ENCODE measurements around the gene EIF4EBP3.

Gene EIF4EBP3

DNA sequence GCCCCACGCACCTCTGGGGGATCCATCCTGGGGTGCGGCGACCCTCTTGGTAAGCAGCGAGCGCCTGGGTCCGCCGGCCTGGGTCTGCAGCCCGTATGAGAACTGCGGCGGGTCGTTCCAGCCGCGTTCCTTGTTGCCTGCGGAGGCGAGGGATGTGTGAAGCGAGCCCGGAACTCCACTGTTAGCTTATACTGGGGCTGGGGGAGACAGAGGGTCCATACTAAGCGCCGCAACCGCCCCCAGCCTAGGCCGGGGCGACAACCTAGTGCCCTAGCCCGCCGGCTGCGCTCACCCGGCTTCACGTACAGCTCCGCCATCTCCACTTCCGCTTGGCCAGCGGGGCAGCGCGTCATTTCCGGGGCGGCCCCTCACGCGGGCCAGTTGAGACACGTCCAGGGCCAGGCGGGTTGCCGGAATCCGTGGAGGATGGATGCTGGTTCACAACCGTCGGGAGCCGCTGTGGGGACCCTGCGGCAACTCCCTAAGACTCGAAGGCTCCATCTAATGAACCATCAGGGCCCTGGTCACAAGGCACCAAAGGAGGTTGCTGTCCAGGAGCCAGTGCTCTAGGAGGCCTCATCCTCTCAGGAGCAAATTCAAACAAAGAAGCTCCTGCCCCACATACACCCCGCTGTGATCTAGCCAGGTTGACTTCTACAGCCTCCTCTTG lies 9.8 kb downstream of the EIF4EBP3 start, which contains the start of gene SRA1:
SRA1 (minus strand) TSS at position 338 of the 670 bp plus-strand sequence; CDS start at position 317, 21 bp downstream.
- DNase-seq = peak; percentile 90

GRCh38 chr5:140557965-140558364 lies 10.5 kb downstream of the EIF4EBP3 start:
- DNase-seq = no peak

GRCh38 chr5:140558542-140558941 lies 11.1 kb downstream of the EIF4EBP3 start:
- DNase-seq = no peak

DNA sequence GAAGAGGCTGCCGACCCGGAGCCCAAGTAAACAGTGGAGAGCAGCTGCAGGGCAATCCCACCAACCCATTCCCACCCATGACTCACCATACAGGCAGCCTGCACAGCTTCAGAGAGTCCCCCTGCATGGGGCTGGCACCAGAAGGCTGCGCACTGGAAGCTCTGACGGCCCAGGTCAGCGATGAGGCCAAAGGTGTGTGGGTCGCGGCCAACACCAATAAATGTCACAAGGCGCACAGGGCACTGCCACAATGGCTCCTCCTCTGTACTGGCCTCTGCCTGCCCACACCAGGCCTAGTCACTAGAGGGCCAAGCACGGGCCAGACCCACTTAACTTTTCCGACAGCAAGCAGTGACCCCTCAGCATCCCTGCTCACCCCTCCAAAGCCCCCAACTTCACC lies 12.8 kb downstream of the EIF4EBP3 start:
- DNase-seq = no peak

DNA sequence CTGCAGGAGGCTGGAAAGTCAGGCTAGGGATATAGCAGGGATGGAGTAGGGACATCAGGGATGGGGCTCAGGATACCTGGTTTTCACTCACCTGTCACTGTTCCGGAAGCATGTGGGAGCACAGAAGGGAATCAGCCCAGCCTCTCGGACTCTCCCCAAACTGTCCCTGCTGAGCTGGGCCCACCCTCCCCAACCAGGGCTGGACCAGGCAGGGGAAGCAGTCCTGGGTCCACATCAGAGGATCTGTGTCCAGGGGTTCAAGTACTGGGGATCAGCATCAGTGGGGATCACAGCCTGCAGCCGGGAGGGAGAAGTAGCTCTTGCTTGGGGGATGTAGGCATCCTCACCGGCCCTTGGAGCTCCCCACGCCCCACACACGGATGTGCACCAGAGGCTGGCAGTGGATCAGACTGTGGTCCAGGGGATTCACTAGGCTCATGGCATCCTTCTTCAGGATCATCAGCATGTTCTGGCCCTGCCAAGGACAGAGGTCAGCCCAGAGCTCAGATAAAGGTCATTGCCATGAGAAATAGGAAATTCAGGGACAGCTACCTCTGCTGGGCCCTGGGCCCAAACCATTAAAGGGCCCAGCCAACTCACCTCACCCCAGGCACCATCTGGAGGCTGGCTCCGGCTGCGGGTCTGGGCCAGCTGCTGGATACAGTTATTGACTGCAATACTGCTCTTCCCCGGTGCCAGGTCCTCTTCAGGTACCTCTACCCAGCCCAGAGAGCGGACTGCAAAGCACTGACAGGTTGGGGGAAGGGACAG lies 14.5 kb downstream of the EIF4EBP3 start:
- no peak for DNase-seq

GRCh38 chr5:140563596-140563995 lies 16.1 kb downstream of the EIF4EBP3 start:
- no peak for DNase-seq

DNA sequence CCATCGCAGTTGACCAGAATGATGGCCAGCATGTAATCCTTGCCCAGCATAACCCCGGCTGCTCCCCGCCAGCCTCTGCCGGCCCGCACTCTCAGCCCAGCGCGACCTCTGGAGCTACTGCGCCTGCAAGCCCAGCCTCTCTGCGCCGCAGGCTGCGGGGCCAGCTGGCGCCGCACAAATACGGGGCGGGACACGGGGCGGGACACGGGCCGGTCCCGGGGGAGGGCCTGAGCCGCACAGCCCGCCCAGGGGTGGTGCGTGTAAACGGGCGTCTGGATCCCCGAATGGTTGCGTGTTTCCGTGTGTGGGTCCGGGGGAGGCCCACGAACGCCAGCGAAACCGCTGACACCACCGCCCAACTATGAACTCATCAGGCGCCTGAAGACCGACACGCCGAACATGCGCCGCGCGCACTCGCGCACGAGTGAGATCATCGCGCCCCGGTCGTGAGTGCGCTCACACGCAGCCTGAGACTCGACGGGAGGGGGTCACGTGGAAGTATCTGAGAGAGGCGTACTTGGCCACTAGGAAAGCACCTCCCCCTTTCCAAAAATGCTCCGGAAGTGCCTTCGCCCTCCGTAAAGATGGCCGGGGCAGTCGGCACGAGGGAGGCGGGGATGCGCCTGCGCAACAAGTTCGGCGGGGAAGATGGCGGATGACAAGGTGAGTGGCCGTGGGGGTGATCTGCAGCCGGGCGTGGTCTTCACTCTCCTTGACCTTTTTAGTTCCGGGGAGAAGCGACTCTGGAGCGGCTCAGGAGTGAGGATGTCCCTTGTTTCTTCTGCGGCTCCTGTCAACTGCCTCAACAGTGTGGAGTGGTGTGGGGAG lies 16.9 kb downstream of the EIF4EBP3 start, which contains the start of the genes APBB3 and SLC35A4:
APBB3 (minus strand) TSS at position 403 of the 828 bp plus-strand sequence; CDS start at position 50, 353 bp downstream.
SLC35A4 (plus strand) TSS at position 633 of the 828 bp plus-strand sequence. CDS start 2,342 bp downstream, outside the sequence.
- peak; percentile 97 for DNase-seq

GRCh38 chr5:140565024-140565779 lies 17.7 kb downstream of the EIF4EBP3 start:
- DNase-seq = no peak

- no peak for DNase-seq
Observed at GRCh38 chr5:140565780-140566095, 18.3 kb downstream of the EIF4EBP3 start.

- no peak for DNase-seq
Observed at GRCh38 chr5:140566665-140567064, 19.2 kb downstream of the EIF4EBP3 start.

- DNase-seq = no peak
Observed at GRCh38 chr5:140567136-140567818, 19.8 kb downstream of the EIF4EBP3 start.

DNA sequence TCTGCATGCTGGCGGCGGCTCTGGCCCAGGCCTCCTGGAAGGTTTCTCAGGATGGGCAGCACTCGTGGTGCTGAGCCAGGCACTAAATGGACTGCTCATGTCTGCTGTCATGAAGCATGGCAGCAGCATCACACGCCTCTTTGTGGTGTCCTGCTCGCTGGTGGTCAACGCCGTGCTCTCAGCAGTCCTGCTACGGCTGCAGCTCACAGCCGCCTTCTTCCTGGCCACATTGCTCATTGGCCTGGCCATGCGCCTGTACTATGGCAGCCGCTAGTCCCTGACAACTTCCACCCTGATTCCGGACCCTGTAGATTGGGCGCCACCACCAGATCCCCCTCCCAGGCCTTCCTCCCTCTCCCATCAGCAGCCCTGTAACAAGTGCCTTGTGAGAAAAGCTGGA lies 20.4 kb downstream of the EIF4EBP3 start:
- DNase-seq = no peak

DNA sequence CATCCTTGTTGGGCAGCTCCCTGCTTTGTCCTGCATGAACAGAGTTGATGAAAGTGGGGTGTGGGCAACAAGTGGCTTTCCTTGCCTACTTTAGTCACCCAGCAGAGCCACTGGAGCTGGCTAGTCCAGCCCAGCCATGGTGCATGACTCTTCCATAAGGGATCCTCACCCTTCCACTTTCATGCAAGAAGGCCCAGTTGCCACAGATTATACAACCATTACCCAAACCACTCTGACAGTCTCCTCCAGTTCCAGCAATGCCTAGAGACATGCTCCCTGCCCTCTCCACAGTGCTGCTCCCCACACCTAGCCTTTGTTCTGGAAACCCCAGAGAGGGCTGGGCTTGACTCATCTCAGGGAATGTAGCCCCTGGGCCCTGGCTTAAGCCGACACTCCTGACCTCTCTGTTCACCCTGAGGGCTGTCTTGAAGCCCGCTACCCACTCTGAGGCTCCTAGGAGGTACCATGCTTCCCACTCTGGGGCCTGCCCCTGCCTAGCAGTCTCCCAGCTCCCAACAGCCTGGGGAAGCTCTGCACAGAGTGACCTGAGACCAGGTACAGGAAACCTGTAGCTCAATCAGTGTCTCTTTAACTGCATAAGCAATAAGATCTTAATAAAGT lies 21.1 kb downstream of the EIF4EBP3 start:
- DNase-seq = no peak

GRCh38 chr5:140569197-140569596 lies 21.7 kb downstream of the EIF4EBP3 start:
- no peak for DNase-seq

DNA sequence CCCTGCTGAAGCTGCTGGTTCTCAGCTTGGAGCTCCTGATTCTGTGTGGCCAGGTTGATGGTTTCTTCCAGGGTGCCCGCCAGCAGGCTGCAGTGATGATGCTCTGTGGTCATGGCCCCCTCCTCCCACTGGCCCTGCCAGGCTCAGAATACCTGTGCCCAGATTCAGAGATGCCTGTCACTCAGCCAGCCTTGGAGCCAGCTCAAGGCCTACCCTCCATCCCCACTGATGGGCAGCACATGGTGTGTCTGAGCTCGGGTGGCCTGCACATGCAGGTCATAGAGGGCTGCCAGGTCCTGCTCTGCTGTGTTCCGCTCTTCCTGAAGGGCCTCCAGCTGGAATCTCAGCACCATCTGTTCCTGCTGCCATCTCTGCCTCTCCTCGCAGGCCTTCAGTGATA lies 22.6 kb downstream of the EIF4EBP3 start:
- DNase-seq = no peak

- DNase-seq = no peak
Observed at GRCh38 chr5:140570488-140570887, 23.0 kb downstream of the EIF4EBP3 start.

- no peak for DNase-seq
Observed at GRCh38 chr5:140571105-140571504, 23.6 kb downstream of the EIF4EBP3 start.

GRCh38 chr5:140573683-140574082 lies 26.2 kb downstream of the EIF4EBP3 start:
- DNase-seq = no peak

- no peak for DNase-seq
Observed at GRCh38 chr5:140574165-140574564, 26.7 kb downstream of the EIF4EBP3 start.

- DNase-seq = no peak
Observed at GRCh38 chr5:140575309-140575708, 27.8 kb downstream of the EIF4EBP3 start.

- DNase-seq = no peak
Observed at GRCh38 chr5:140576776-140577201, 29.3 kb downstream of the EIF4EBP3 start.

All from activated CD4-positive, alpha-beta T cell treated with anti-CD3 and anti-CD28 coated beads for 48 hours (primary cell).